Prostate gland (tissue), 2 donors: ENCODE data around the gene CLPTM1. TPM values are rescaled to one million over a fixed set of nuclear protein-coding genes. Genes with fewer than 3 reads are reported as not detected.
"Not testable (repeated sequence)": the region's sequence is repeated elsewhere in the genome, so short reads cannot be mapped to it uniquely, and the experiment has no call there.

ENCODE experiments used
- DNase-seq: peaks from one replicate; pipeline ENCODE4 v3.0.0-alpha.2; 2019; ENCODE audit warnings: low spot score
- H3K27ac ChIP-seq, 2 donors: fragments of 200-600 bp; sonication (generic); 2 replicates each; pipeline ENCODE4 v1.5.1; 2017 to 2019
- H3K27me3 ChIP-seq: fragments of 200-600 bp; sonication (generic); replicated peaks from 2 replicates; pipeline ENCODE4 v1.5.1; 2019; ENCODE audit not compliant: insufficient read depth
- H3K36me3 ChIP-seq, 2 donors: fragments of 200-600 bp; sonication (generic); 1 replicate in 1 of 2; 2 replicates in 1 of 2; pipeline versions ENCODE4 v1.5.1 to v1.8.1; 2017 to 2019
- H3K4me1 ChIP-seq: fragments of 200-600 bp; sonication (generic); replicated peaks from 2 replicates; pipeline ENCODE4 v1.5.1; 2019
- H3K4me3 ChIP-seq, 2 donors: fragments of 200-600 bp; sonication (generic); 2 replicates each; pipeline ENCODE4 v1.5.1; 2017 to 2019
- H3K9me3 ChIP-seq: fragments of 200-600 bp; sonication (generic); 2 replicates; pipeline ENCODE4 v1.5.1; 2017
- POLR2A ChIP-seq: fragments of 450-650 bp; IDR thresholded peaks from one replicate; pipeline ENCODE4 v1.6.1; 2016; ENCODE audit warnings: antibody characterized with exemption, mild to moderate bottlenecking
- POLR2AphosphoS5 ChIP-seq: sonication (generic); formaldehyde crosslinking; IDR thresholded peaks from one replicate; pipeline ENCODE4 v1.6.1; 2017; ENCODE audit warnings: antibody characterized with exemption
- WGBS: methylation state at CpG from one replicate; pipeline ENCODE4 v1.1.5; 2018; 5-methylcytosine and 5-hydroxymethylcytosine counted together
- intact Hi-C: fragments of 100-400 bp; cut with DNase I; formaldehyde crosslinking; loops from one replicate; pipeline ENCODE4 v1.14.2; 2022
- total RNA-seq, 2 donors: library from RNA; depleted of rRNA; stranded (reverse); fragments of >200 nt; gene quantifications; one replicate each; pipeline ENCODE4 v1.1.0, GENCODE V29; 2016
- TF ChIP-seq, protein P1 (sequence below), 4 experiments: fragments of 200-600 bp in 2 of 4; fragments of 450-650 bp in 2 of 4; sonication (generic) in 2 of 4; IDR thresholded peaks; 1 replicate in 3 of 4; 2 replicates in 1 of 4; pipeline ENCODE4 v1.5.1; 2016 to 2019; ENCODE audit warnings: antibody characterized with exemption in 4 of 4, mild to moderate bottlenecking in 2 of 4, moderate library complexity in 2 of 4

The CLPTM1 gene
- total RNA-seq, 2 donors from 2014 or later, result 102 to 185 TPM

DNA sequence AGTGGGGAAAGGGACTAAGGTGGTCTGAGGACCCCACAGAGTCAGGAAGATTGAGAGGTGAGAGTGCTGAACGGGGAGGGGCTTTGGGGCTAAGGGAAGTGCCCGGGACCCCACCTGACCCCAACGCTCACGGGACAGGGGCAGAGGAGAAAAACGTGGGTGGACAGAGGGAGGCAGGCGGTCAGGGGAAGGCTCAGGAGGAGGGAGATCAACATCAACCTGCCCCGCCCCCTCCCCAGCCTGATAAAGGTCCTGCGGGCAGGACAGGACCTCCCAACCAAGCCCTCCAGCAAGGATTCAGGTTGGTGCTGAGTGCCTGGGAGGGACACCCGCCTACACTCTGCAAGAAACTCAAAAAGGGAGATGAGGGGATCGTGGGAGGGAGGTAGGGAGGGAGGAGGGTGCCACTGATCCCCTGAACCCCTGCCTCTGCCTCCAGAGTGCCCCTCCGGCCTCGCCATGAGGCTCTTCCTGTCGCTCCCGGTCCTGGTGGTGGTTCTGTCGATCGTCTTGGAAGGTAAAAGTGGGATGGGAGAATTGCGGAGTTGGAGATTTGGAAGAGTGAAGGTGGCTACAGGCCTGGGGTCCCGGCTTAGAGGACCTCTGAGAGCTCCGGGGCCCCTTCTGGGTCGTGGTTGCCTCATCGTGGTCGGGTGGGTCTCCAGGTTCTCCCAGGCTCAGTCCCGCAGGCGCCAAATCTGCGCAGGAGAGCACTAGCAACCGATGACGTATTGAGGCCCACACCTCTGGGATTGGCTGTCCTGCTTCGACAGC is 40.6 kb upstream of the CLPTM1 start, which contains the start of gene APOC1:
Gene APOC1 (plus strand): TSS at position 176 of the 774 bp plus-strand sequence. CDS start 284 bp downstream, at position 460.
- H3K27me3 ChIP-seq, H3K36me3 ChIP-seq, H3K9me3 ChIP-seq, H3K27ac ChIP-seq, intact Hi-C loops, H3K4me1 ChIP-seq: not testable (repeated sequence)
- peak; percentile 77 for DNase-seq
- TF ChIP-seq POLR2AphosphoS5, result peak; percentile 30
- WGBS, result 11% methylated on average over 27 of the region's 28 CpGs
- peak within 1 kb of the TSS; percentile 32 to 34 for H3K4me3 ChIP-seq

DNA sequence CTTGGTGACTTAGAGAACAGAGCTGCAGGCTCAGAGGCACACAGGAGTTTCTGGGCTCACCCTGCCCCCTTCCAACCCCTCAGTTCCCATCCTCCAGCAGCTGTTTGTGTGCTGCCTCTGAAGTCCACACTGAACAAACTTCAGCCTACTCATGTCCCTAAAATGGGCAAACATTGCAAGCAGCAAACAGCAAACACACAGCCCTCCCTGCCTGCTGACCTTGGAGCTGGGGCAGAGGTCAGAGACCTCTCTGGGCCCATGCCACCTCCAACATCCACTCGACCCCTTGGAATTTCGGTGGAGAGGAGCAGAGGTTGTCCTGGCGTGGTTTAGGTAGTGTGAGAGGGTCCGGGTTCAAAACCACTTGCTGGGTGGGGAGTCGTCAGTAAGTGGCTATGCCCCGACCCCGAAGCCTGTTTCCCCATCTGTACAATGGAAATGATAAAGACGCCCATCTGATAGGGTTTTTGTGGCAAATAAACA is 30.9 kb upstream of the CLPTM1 start:
- Histone ChIP-seq H3K9me3 (no peaks in the 10 kb centered on the region), H3K4me1 (no peaks in the 10 kb centered on the region), H3K4me3 (no peak overlapping the region), H3K36me3 (no peaks in the 10 kb centered on the region), H3K27me3 (no peaks in the 10 kb centered on the region), H3K27ac (no peak overlapping the region)
- TF ChIP-seq POLR2A, result no peak
- no peak for TF ChIP-seq POLR2AphosphoS5
- TF ChIP-seq, protein P1, sequence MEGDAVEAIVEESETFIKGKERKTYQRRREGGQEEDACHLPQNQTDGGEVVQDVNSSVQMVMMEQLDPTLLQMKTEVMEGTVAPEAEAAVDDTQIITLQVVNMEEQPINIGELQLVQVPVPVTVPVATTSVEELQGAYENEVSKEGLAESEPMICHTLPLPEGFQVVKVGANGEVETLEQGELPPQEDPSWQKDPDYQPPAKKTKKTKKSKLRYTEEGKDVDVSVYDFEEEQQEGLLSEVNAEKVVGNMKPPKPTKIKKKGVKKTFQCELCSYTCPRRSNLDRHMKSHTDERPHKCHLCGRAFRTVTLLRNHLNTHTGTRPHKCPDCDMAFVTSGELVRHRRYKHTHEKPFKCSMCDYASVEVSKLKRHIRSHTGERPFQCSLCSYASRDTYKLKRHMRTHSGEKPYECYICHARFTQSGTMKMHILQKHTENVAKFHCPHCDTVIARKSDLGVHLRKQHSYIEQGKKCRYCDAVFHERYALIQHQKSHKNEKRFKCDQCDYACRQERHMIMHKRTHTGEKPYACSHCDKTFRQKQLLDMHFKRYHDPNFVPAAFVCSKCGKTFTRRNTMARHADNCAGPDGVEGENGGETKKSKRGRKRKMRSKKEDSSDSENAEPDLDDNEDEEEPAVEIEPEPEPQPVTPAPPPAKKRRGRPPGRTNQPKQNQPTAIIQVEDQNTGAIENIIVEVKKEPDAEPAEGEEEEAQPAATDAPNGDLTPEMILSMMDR (IDR thresholded peaks at IDR 0.05), result no peak
- 76% methylated on average over 8 of the region's 8 CpGs for WGBS
- DNase-seq, result no peak
- intact Hi-C loops, result no loop called here

- Histone ChIP-seq H3K36me3 (no peaks in the 10 kb centered on the region), H3K27ac (no peak overlapping the region), H3K4me3 (no peak overlapping the region), H3K4me1 (no peaks in the 10 kb centered on the region), H3K27me3 (no peaks in the 10 kb centered on the region), H3K9me3 (no peaks in the 10 kb centered on the region)
- WGBS, result 60% methylated on average over 8 of the region's 8 CpGs
- DNase-seq, result no peak
- TF ChIP-seq POLR2A (no peak), POLR2AphosphoS5 (no peak)
- TF ChIP-seq, protein P1 (IDR thresholded peaks at IDR 0.05), result no peak
- intact Hi-C loops, result no loop called here
These were observed 29.9 kb upstream of the CLPTM1 start for GRCh38 chr19:44925114-44925891.

DNA sequence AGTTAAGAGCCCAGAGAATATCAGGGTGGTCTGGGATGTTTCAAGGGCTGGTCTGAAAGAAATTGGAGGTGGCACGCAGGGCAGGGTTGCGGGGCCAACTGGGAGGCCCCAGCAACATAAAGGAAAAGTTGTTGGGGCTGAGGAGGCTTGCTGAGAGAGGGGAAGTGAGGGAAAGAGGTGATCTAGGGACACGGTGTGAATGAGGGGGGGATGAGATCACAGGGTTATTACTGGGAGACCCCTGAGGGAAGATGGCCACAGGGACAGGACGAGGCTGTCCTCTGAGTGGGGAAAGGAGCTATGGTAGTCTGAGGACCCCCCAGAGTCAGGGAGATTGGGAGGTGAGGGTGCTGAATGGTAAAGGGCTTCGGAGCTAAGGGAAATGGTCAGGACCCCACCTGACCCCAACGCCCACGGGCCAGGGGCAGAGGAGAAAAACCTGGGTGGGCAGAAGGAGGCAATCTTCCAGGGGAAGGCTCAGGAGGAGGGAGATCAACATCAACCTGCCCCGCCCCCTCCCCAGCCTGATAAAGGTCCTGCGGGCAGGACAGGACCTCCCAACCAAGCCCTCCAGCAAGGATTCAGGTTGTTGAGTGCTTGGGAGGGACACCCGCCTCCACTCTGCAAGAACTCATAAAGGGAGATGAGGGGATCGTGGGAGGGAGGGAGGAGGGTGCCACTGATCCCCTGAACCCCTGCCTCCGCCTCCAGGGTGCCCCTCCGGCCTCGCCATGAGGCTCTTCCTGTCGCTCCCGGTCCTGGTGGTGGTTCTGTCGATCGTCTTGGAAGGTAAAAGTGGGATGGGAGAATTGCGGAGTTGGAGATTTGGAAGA is 28.7 kb upstream of the CLPTM1 start:
- H3K27me3 ChIP-seq, DNase-seq, H3K27ac ChIP-seq, H3K36me3 ChIP-seq, intact Hi-C loops, H3K4me1 ChIP-seq, H3K9me3 ChIP-seq: not testable (repeated sequence)
- WGBS, result 35% methylated on average over 19 of the region's 19 CpGs
- H3K4me3 ChIP-seq, result peak overlapping the region in 1 of 2 donors; percentile 7

GRCh38 chr19:44927746-44928145 is 27.4 kb upstream of the CLPTM1 start:
- DNase-seq, result no peak
- intact Hi-C loops, result no loop called here
- no peaks in the 10 kb centered on the region for H3K9me3 ChIP-seq
- H3K36me3 ChIP-seq, result no peaks in the 10 kb centered on the region
- TF ChIP-seq, protein P1 (IDR thresholded peaks at IDR 0.05), result no peak
- TF ChIP-seq POLR2AphosphoS5 (no peak), POLR2A (no peak)
- 50% methylated on average over 5 of the region's 5 CpGs for WGBS
- no peaks in the 10 kb centered on the region for H3K4me1 ChIP-seq
- no peaks in the 10 kb centered on the region for H3K27me3 ChIP-seq
- H3K27ac ChIP-seq, result no peak overlapping the region
- H3K4me3 ChIP-seq, result no peak overlapping the region
